H9 (cell line): ENCODE data around the gene NPTXR. TPM values are rescaled to one million over a fixed set of nuclear protein-coding genes. Genes with fewer than 3 reads are reported as not detected.

ENCODE experiments used
- DNase-seq: peaks from one replicate; pipeline ENCODE4 v3.0.0-alpha.2; 2017
- H2AFZ ChIP-seq: one replicate; pipeline ENCODE4 v1.6.1; 2013; ENCODE audit warnings: mild to moderate bottlenecking, low read length, control low read depth, moderate library complexity
- H2AK5ac ChIP-seq: 2 replicates; pipeline ENCODE4 v1.6.1; 2013; ENCODE audit warnings: low read length, control low read depth, mixed read lengths; ENCODE audit not compliant: insufficient read length
- H2BK120ac ChIP-seq: one replicate; pipeline ENCODE4 v1.6.1; 2013; ENCODE audit warnings: low read depth, mild to moderate bottlenecking, low read length, control low read depth, inconsistent platforms; ENCODE audit not compliant: poor library complexity, severe bottlenecking
- H2BK12ac ChIP-seq: 2 replicates; pipeline ENCODE4 v1.6.1; 2013; ENCODE audit warnings: low read length, control low read depth, mixed read lengths, low read depth; ENCODE audit not compliant: insufficient read length
- H2BK15ac ChIP-seq: 2 replicates; pipeline ENCODE4 v1.6.1; 2013; ENCODE audit warnings: low read depth, low read length, control low read depth
- H2BK20ac ChIP-seq: one replicate; pipeline ENCODE4 v1.6.1; 2013; ENCODE audit warnings: low read depth, mild to moderate bottlenecking, low read length, control low read depth, inconsistent platforms; ENCODE audit not compliant: poor library complexity, severe bottlenecking
- H2BK5ac ChIP-seq: 2 replicates; pipeline ENCODE4 v1.6.1; 2013; ENCODE audit warnings: low read length, control low read depth, mixed read lengths; ENCODE audit not compliant: insufficient read length
- H3K14ac ChIP-seq: 2 replicates; pipeline ENCODE4 v1.6.1; 2013; ENCODE audit warnings: low read length, control low read depth; ENCODE audit not compliant: insufficient read depth
- H3K18ac ChIP-seq: 2 replicates; pipeline ENCODE4 v1.6.1; 2013; ENCODE audit warnings: low read depth, mild to moderate bottlenecking, mixed read lengths, low read length, control low read depth; ENCODE audit not compliant: insufficient read length
- H3K23ac ChIP-seq: 2 replicates; pipeline ENCODE4 v1.6.1; 2013; ENCODE audit warnings: low read length, control low read depth, mixed read lengths, low read depth; ENCODE audit not compliant: insufficient read length
- H3K23me2 ChIP-seq: 2 replicates; pipeline ENCODE4 v1.6.1; 2013; ENCODE audit warnings: low read depth, mild to moderate bottlenecking, mixed read lengths, low read length, control low read depth; ENCODE audit not compliant: insufficient read length, poor library complexity, severe bottlenecking
- H3K27ac ChIP-seq: 2 replicates; pipeline ENCODE4 v1.5.1; 2013; ENCODE audit warnings: low read length, control low read depth, mixed read lengths, low read depth; ENCODE audit not compliant: insufficient read length
- H3K27me3 ChIP-seq: 2 replicates; pipeline ENCODE4 v1.6.1; 2013; ENCODE audit warnings: low read length, control low read depth, inconsistent platforms; ENCODE audit not compliant: insufficient read depth
- H3K4ac ChIP-seq: 2 replicates; pipeline ENCODE4 v1.6.1; 2013; ENCODE audit warnings: low read depth, mild to moderate bottlenecking, control low read depth, inconsistent platforms, low read length, moderate library complexity
- H3K4me1 ChIP-seq: 2 replicates; pipeline ENCODE4 v1.6.1; 2013; ENCODE audit warnings: low read length, control low read depth, inconsistent platforms; ENCODE audit not compliant: insufficient read depth
- H3K4me2 ChIP-seq: 2 replicates; pipeline ENCODE4 v1.6.1; 2013; ENCODE audit warnings: low read length, control low read depth, mixed read lengths; ENCODE audit not compliant: insufficient read length, insufficient read depth
- H3K56ac ChIP-seq: 2 replicates; pipeline ENCODE4 v1.6.1; 2013; ENCODE audit warnings: low read depth, mild to moderate bottlenecking, mixed read lengths, low read length, control low read depth; ENCODE audit not compliant: insufficient read length
- H3K79me1 ChIP-seq: 2 replicates; pipeline ENCODE4 v1.6.1; 2013; ENCODE audit warnings: low read depth, mild to moderate bottlenecking, moderate library complexity, low read length, control low read depth, inconsistent platforms; ENCODE audit not compliant: insufficient read depth, poor library complexity, severe bottlenecking
- H3K79me2 ChIP-seq: 2 replicates; pipeline ENCODE4 v1.6.1; 2013; ENCODE audit warnings: low read length, control low read depth, inconsistent platforms; ENCODE audit not compliant: insufficient read depth
- H3K9ac ChIP-seq: 2 replicates; pipeline ENCODE4 v1.6.1; 2013; ENCODE audit warnings: low read length, control low read depth, mixed read lengths; ENCODE audit not compliant: insufficient read length; ENCODE audit errors: extremely low read depth
- H3K9me3 ChIP-seq: one replicate; pipeline ENCODE4 v1.6.1; 2013; ENCODE audit warnings: low read depth, low read length, inconsistent platforms; ENCODE audit not compliant: control insufficient read depth
- H3T11ph ChIP-seq: one replicate; pipeline ENCODE4 v1.6.1; 2013; ENCODE audit warnings: mild to moderate bottlenecking, low read length, control low read depth, inconsistent platforms
- H4K20me1 ChIP-seq: one replicate; pipeline ENCODE4 v1.6.1; 2013; ENCODE audit not compliant: control insufficient read depth, insufficient read length, insufficient read depth
- H4K5ac ChIP-seq: 2 replicates; pipeline ENCODE4 v1.6.1; 2013; ENCODE audit warnings: low read depth, mild to moderate bottlenecking, mixed read lengths, low read length, control low read depth; ENCODE audit not compliant: insufficient read length
- H4K8ac ChIP-seq: replicated peaks from 2 replicates; pipeline ENCODE4 v1.6.1; 2013; ENCODE audit warnings: low read length, control low read depth, mixed read lengths, low read depth; ENCODE audit not compliant: insufficient read length
- H4K91ac ChIP-seq: 2 replicates; pipeline ENCODE4 v1.6.1; 2013; ENCODE audit warnings: low read depth, mild to moderate bottlenecking, moderate library complexity, mixed read lengths, low read length, control low read depth; ENCODE audit not compliant: insufficient read length
- H3K27ac Mint-ChIP-seq, 3 experiments: 2 replicates in 2 of 3; 3 replicates in 1 of 3; pipeline ENCODE4 v1.8.0; 2020 to 2021; ENCODE audit warnings: mixed read lengths in 3 of 3, mild to moderate bottlenecking in 1 of 3, moderate library complexity in 1 of 3
- H3K27me3 Mint-ChIP-seq: 2 replicates; pipeline ENCODE4 v1.8.0; 2021; ENCODE audit warnings: low read depth, mild to moderate bottlenecking, moderate library complexity, mixed read lengths
- H3K36me3 Mint-ChIP-seq, 3 experiments: 2 replicates in 2 of 3; 3 replicates in 1 of 3; pipeline ENCODE4 v1.8.0; 2020 to 2021; ENCODE audit warnings: low read depth in 3 of 3, mixed read lengths in 3 of 3; ENCODE audit not compliant: insufficient read depth in 1 of 3
- H3K4me1 Mint-ChIP-seq, 2 experiments: 2 replicates each; pipeline ENCODE4 v1.8.0; 2020; ENCODE audit warnings: mixed read lengths in 2 of 2
- H3K4me3 Mint-ChIP-seq, 2 experiments: 2 replicates in 1 of 2; 3 replicates in 1 of 2; pipeline ENCODE4 v1.8.0; 2020 to 2021; ENCODE audit warnings: mild to moderate bottlenecking in 2 of 2, mixed read lengths in 2 of 2, moderate library complexity in 1 of 2
- H3K9me3 Mint-ChIP-seq, 2 experiments: 2 replicates in 1 of 2; 3 replicates in 1 of 2; pipeline ENCODE4 v1.8.0; 2020; ENCODE audit warnings: mild to moderate bottlenecking in 2 of 2, mixed read lengths in 2 of 2, moderate library complexity in 1 of 2
- CTCF ChIP-seq: fragments of 200-600 bp; sonication (generic); conservative IDR thresholded peaks from 3 replicates; pipeline ENCODE4 v1.8.0; 2021; ENCODE audit warnings: antibody characterized with exemption, mild to moderate bottlenecking
- WGBS: extraction: QIAGEN DNeasy Blood & Tissue Kit; methylation state at CpG from one replicate; pipeline ENCODE4 v1.1.7; 2013; ENCODE audit warnings: missing lambda C conversion rate, low lambda C conversion rate, mixed read lengths; ENCODE audit not compliant: insufficient read length; ENCODE audit errors: extremely low coverage; 5-methylcytosine and 5-hydroxymethylcytosine counted together
- total RNA-seq: library from RNA; stranded (reverse); gene quantifications from 2 replicates; pipeline ENCODE4 v1.2.1, GENCODE V29; 2021

Gene NPTXR
- total RNA-seq, 1 experiment from 2014 or later, result 8.1 TPM

GRCh38 chr22:38881464-38881871 lies 37.6 kb upstream of the NPTXR start:
- no peaks in the 10 kb centered on the region for H3K9me3 Mint-ChIP-seq
- Histone ChIP-seq H3K4me2 (no peak overlapping the region), H2BK20ac (no peak overlapping the region), H2AK5ac (no peak overlapping the region), H2AFZ (no peak overlapping the region), H4K8ac (no peak overlapping the region), H3K79me1 (no peaks in the 10 kb centered on the region), H3T11ph (no peak overlapping the region), H3K23me2 (no peaks in the 10 kb centered on the region), H3K79me2 (no peaks in the 10 kb centered on the region), H3K9ac (no peak overlapping the region), H3K27ac (no peak overlapping the region), H4K91ac (no peak overlapping the region), H2BK12ac (no peak overlapping the region), H2BK120ac (no peak overlapping the region), H3K14ac (no peak overlapping the region), H3K9me3 (no peaks in the 10 kb centered on the region), H2BK15ac (no peak overlapping the region), H3K27me3 (no peaks in the 10 kb centered on the region), H3K56ac (no peak overlapping the region), H4K5ac (no peak overlapping the region), H3K4me1 (no peaks in the 10 kb centered on the region), H4K20me1 (no peaks in the 10 kb centered on the region), H3K23ac (no peak overlapping the region), H3K4ac (no peak overlapping the region), H2BK5ac (no peak overlapping the region), H3K18ac (no peak overlapping the region)
- H3K4me3 Mint-ChIP-seq, result no peak overlapping the region
- H3K27me3 Mint-ChIP-seq, result peaks cover 29% of the 10 kb centered on the region
- no peaks in the 10 kb centered on the region for H3K36me3 Mint-ChIP-seq
- no CpG with 5 or more reads among the region's 9 CpGs for WGBS
- DNase-seq, result no peak
- H3K27ac Mint-ChIP-seq, result no peak overlapping the region
- peaks cover 2 to 7% of the 10 kb centered on the region in 2 experiments; a peak in 1 of 4 replicates for H3K4me1 Mint-ChIP-seq
- TF ChIP-seq CTCF, result no peak
